BLaER1 treated with 17β-estradiol and CSF1 and Interleukin-3, amounts not matched to agents 10 nM and 100 nM (cell line): ENCODE results near the gene GALNT16.

Experiments
- H3K27ac ChIP-seq, 11 experiments: shearing (Covaris generic); formaldehyde crosslinking; 2 replicates each; pipeline ENCODE4 v1.8.1; 2022
- H3K27me3 ChIP-seq, 11 experiments: shearing (Covaris generic); formaldehyde crosslinking; 2 replicates each; pipeline ENCODE4 v1.8.1; 2022
- H3K36me3 ChIP-seq, 11 experiments: shearing (Covaris generic); formaldehyde crosslinking; 2 replicates each; pipeline ENCODE4 v1.8.1; 2022
- H3K4me1 ChIP-seq, 10 experiments: shearing (Covaris generic); formaldehyde crosslinking; 2 replicates each; pipeline ENCODE4 v1.8.1; 2022
- H3K4me2 ChIP-seq, 11 experiments: shearing (Covaris generic); formaldehyde crosslinking; 2 replicates each; pipeline ENCODE4 v1.8.1; 2022
- H3K4me3 ChIP-seq, 10 experiments: shearing (Covaris generic); formaldehyde crosslinking; 2 replicates each; pipeline ENCODE4 v1.8.1; 2022
- H3K9ac ChIP-seq, 11 experiments: shearing (Covaris generic); formaldehyde crosslinking; 2 replicates each; pipeline ENCODE4 v1.8.1; 2022
- H3K9me3 ChIP-seq, 11 experiments: shearing (Covaris generic); formaldehyde crosslinking; replicated peaks in 1 of 11; 2 replicates each; pipeline ENCODE4 v1.8.1; 2022
- H4K20me1 ChIP-seq, 11 experiments: shearing (Covaris generic); formaldehyde crosslinking; 2 replicates each; pipeline ENCODE4 v1.8.1; 2022
- Cebpa-rat ChIP-seq, 11 experiments: shearing (Covaris generic); IDR thresholded peaks; 2 replicates each; pipeline ENCODE4 v1.8.1; 2022

Gene GALNT16

DNA sequence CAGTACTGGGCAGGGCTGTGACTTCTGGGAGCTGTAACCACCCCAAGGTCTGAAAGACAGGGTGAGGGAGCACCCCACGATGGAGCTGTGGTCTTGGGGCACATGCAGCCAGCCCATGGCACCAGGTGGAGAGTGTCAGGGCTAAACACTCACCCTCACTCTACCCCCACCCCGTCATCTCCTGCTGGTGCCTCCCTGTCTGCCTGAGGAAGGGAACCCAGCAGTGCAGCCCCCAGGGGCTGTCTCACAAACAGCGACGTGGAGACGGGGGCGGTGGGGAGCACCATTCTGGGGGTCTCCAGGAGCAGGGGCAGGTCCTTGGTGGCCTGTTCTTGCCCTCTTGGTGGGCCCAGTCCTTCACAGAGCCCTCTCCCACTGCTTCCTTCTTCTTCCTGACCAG lies 74.6 kb downstream of the GALNT16 start:
- no peaks in the 10 kb centered on the region for H3K27me3 ChIP-seq
- no peak overlapping the region for H3K27ac ChIP-seq

GRCh38 chr14:69335371-69335771 lies 75.4 kb downstream of the GALNT16 start:
- peak overlapping the region in 4 of 11 experiments; percentile 3 to 45 (median 33); a peak in 7 of 22 replicates for H3K4me2 ChIP-seq
- H3K36me3 ChIP-seq, result no peaks in the 10 kb centered on the region
- H3K9me3 ChIP-seq, result no peaks in the 10 kb centered on the region
- no peaks in the 10 kb centered on the region for H3K27me3 ChIP-seq
- no peak overlapping the region for H3K4me3 ChIP-seq
- H3K9ac ChIP-seq, result no peak overlapping the region
- no peaks in the 10 kb centered on the region for H4K20me1 ChIP-seq
- TF ChIP-seq Cebpa-rat (IDR thresholded peaks at IDR 0.05), result no peak
- peaks cover 0 to 46% (median 26%) of the 10 kb centered on the region in 10 experiments; a peak in 13 of 20 replicates for H3K4me1 ChIP-seq
- H3K27ac ChIP-seq, result no peak overlapping the region

More for the DNA sequence above, 74.6 kb downstream of the GALNT16 start:
- Histone ChIP-seq H3K4me2 (no peak overlapping the region), H3K4me1 (peaks cover 0 to 39% (median 20%) of the 10 kb centered on the region in 10 experiments; a peak in 13 of 20 replicates), H3K4me3 (no peak overlapping the region), H3K9ac (no peak overlapping the region), H3K9me3 (no peaks in the 10 kb centered on the region), H3K36me3 (no peaks in the 10 kb centered on the region), H4K20me1 (no peaks in the 10 kb centered on the region)
- TF ChIP-seq Cebpa-rat (IDR thresholded peaks at IDR 0.05), result no peak

GRCh38 chr14:69337984-69338383 lies 78.0 kb downstream of the GALNT16 start:
- Histone ChIP-seq H4K20me1 (no peaks in the 10 kb centered on the region; a peak in 1 of 22 replicates), H3K4me3 (no peak overlapping the region), H3K4me1 (peaks cover 0 to 46% (median 26%) of the 10 kb centered on the region in 10 experiments; a peak in 13 of 20 replicates), H3K27me3 (no peaks in the 10 kb centered on the region), H3K9me3 (no peaks in the 10 kb centered on the region), H3K27ac (no peak overlapping the region), H3K4me2 (peak overlapping the region in 6 of 11 experiments; percentile 18 to 51 (median 37); a peak in 10 of 22 replicates), H3K36me3 (no peaks in the 10 kb centered on the region), H3K9ac (no peak overlapping the region)
- no peak for TF ChIP-seq Cebpa-rat (IDR thresholded peaks at IDR 0.05)

DNA sequence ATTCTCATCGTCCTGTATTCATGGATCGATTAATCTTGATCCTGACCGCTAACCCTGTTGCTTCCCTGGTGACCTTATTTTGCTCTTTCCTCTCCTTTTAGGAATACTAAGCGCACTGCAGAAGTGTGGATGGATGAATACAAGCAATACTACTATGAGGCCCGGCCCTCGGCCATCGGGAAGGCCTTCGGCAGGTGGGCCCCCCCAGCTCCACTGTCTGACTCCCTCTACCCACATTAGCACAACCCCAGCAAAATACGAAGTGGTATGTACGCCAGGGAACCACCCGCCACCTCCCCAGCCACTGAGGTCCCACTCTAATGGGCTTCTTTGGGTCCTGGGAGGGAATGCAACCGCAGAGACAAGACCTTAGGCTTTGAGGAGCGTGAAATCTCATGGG lies 79.5 kb downstream of the GALNT16 start:
- H3K9ac ChIP-seq, result no peak overlapping the region
- H3K27me3 ChIP-seq, result no peaks in the 10 kb centered on the region
- H3K36me3 ChIP-seq, result no peaks in the 10 kb centered on the region
- peak overlapping the region in 6 of 11 experiments; percentile 1 to 58 (median 44); a peak in 12 of 22 replicates for H3K4me2 ChIP-seq
- no peak for TF ChIP-seq Cebpa-rat (IDR thresholded peaks at IDR 0.05)
- no peak overlapping the region for H3K4me3 ChIP-seq
- peaks cover 0 to 46% (median 26%) of the 10 kb centered on the region in 10 experiments; a peak in 13 of 20 replicates for H3K4me1 ChIP-seq
- no peaks in the 10 kb centered on the region for H3K9me3 ChIP-seq
- no peak overlapping the region for H3K27ac ChIP-seq
- no peaks in the 10 kb centered on the region; a peak in 1 of 22 replicates for H4K20me1 ChIP-seq

GRCh38 chr14:69342928-69343525 lies 83.1 kb downstream of the GALNT16 start:
- H3K27me3 ChIP-seq, result no peaks in the 10 kb centered on the region
- H3K9me3 ChIP-seq, result no peaks in the 10 kb centered on the region
- H3K27ac ChIP-seq, result no peak overlapping the region
- H4K20me1 ChIP-seq, result no peaks in the 10 kb centered on the region; a peak in 1 of 22 replicates
- no peak overlapping the region for H3K9ac ChIP-seq
- H3K4me1 ChIP-seq, result peaks cover 0 to 33% (median 20%) of the 10 kb centered on the region in 10 experiments; a peak in 13 of 20 replicates
- H3K4me3 ChIP-seq, result no peak overlapping the region
- H3K36me3 ChIP-seq, result no peaks in the 10 kb centered on the region
- TF ChIP-seq Cebpa-rat (IDR thresholded peaks at IDR 0.05), result no peak
- H3K4me2 ChIP-seq, result no peak overlapping the region

DNA sequence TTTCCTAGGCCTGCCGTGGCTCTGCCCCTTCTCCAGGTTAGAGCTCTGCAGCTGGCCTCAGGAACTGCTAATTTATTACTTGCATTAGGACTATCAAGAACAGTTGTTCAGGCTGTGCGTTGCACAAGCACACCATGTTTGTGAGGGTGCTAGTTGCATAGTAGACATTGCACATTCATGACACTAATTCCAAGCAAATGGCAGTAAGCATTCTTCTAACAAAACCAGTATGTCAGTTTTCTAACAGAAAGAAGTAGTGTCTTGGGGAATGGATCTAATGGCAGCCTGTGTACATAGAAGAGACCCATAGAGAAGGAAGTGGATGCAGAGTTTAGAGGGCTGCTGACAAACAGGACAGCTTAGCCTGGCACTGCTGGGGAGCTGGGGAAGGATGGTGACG lies 84.2 kb downstream of the GALNT16 start:
- no peak overlapping the region for H3K4me2 ChIP-seq
- no peak overlapping the region for H3K9ac ChIP-seq
- H3K27me3 ChIP-seq, result no peaks in the 10 kb centered on the region
- no peaks in the 10 kb centered on the region for H3K9me3 ChIP-seq
- H3K27ac ChIP-seq, result no peak overlapping the region
- H4K20me1 ChIP-seq, result peaks cover 0 to 4% (median 0%) of the 10 kb centered on the region in 11 experiments; a peak in 3 of 22 replicates
- no peak overlapping the region for H3K4me3 ChIP-seq
- H3K4me1 ChIP-seq, result peaks cover 0 to 22% (median 16%) of the 10 kb centered on the region in 10 experiments; a peak in 13 of 20 replicates
- no peaks in the 10 kb centered on the region for H3K36me3 ChIP-seq
- TF ChIP-seq Cebpa-rat (IDR thresholded peaks at IDR 0.05), result no peak

GRCh38 chr14:69345402-69345801 lies 85.4 kb downstream of the GALNT16 start:
- no peaks in the 10 kb centered on the region for H3K27me3 ChIP-seq

GRCh38 chr14:69346710-69347109 lies 86.8 kb downstream of the GALNT16 start:
- no peak overlapping the region for H3K4me2 ChIP-seq
- H4K20me1 ChIP-seq, result peaks cover 0 to 5% (median 0%) of the 10 kb centered on the region in 11 experiments; a peak in 3 of 22 replicates
- no peak overlapping the region for H3K9ac ChIP-seq
- H3K9me3 ChIP-seq, result no peaks in the 10 kb centered on the region
- no peak overlapping the region for H3K4me3 ChIP-seq
- no peaks in the 10 kb centered on the region for H3K36me3 ChIP-seq
- TF ChIP-seq Cebpa-rat (IDR thresholded peaks at IDR 0.05), result no peak
- H3K27me3 ChIP-seq, result no peaks in the 10 kb centered on the region
- H3K4me1 ChIP-seq, result peaks cover 0 to 10% (median 8%) of the 10 kb centered on the region in 10 experiments; a peak in 15 of 20 replicates
- H3K27ac ChIP-seq, result no peak overlapping the region

More at GRCh38 chr14:69345402-69345801, 85.4 kb downstream of the GALNT16 start:
- no peaks in the 10 kb centered on the region for H3K36me3 ChIP-seq
- peak overlapping the region in 2 of 11 experiments; percentile 14 to 26; a peak in 1 of 22 replicates for H3K9ac ChIP-seq
- H3K9me3 ChIP-seq, result no peaks in the 10 kb centered on the region
- H3K4me3 ChIP-seq, result no peak overlapping the region
- H4K20me1 ChIP-seq, result peaks cover 0 to 5% (median 0%) of the 10 kb centered on the region in 11 experiments; a peak in 3 of 22 replicates
- H3K4me2 ChIP-seq, result peak overlapping the region in 8 of 11 experiments; percentile 16 to 64 (median 54); a peak in 14 of 22 replicates
- TF ChIP-seq Cebpa-rat (IDR thresholded peaks at IDR 0.05), result no peak
- H3K27ac ChIP-seq, result no peak overlapping the region
- H3K4me1 ChIP-seq, result peaks cover 0 to 10% (median 7%) of the 10 kb centered on the region in 10 experiments; a peak in 13 of 20 replicates

- peaks cover 3 to 17% (median 14%) of the 10 kb centered on the region in 10 experiments; a peak in 19 of 20 replicates for H3K4me1 ChIP-seq
- no peak for TF ChIP-seq Cebpa-rat (IDR thresholded peaks at IDR 0.05)
- no peak overlapping the region for H3K9ac ChIP-seq
- no peaks in the 10 kb centered on the region for H3K27me3 ChIP-seq
- H3K27ac ChIP-seq, result no peak overlapping the region
- H4K20me1 ChIP-seq, result peaks cover 0 to 5% (median 0%) of the 10 kb centered on the region in 11 experiments; a peak in 2 of 22 replicates
- no peak overlapping the region for H3K4me3 ChIP-seq
- H3K9me3 ChIP-seq, result no peaks in the 10 kb centered on the region
- no peak overlapping the region for H3K4me2 ChIP-seq
- no peaks in the 10 kb centered on the region for H3K36me3 ChIP-seq
Measured at GRCh38 chr14:69349091-69349777, 89.3 kb downstream of the GALNT16 start.
